Retina (tissue), 1 donor: ENCODE data around the gene CCDC167.

Experiments used
- DNase-seq: peaks from one replicate; pipeline ENCODE4 v3.0.0-alpha.2; 2016

The CCDC167 gene

DNA sequence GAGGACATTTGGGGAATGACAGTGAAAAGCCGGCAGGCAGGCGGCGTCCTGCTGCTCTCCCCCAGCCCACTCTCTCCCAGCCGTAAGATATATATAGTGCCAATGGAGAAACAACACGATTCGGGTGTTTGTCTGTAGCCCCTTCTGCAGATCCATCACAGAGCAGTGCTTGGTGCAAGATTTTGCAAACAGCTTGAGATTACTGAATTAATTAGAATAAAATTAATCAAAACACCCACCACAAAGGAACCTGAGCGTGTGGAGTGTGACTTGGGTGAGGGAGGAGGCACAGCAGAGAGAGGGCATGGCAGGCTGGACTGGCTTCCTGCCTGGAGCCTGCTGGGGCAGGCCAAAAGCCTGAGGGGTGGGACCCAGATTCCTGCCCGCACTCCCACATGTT, 28.8 kb upstream of the CCDC167 start:
- no peak for DNase-seq

- no peak for DNase-seq
Measured at GRCh38 chr6:37525460-37526357, 26.0 kb upstream of the CCDC167 start.

GRCh38 chr6:37524970-37525318, 25.3 kb upstream of the CCDC167 start:
- no peak for DNase-seq

DNA sequence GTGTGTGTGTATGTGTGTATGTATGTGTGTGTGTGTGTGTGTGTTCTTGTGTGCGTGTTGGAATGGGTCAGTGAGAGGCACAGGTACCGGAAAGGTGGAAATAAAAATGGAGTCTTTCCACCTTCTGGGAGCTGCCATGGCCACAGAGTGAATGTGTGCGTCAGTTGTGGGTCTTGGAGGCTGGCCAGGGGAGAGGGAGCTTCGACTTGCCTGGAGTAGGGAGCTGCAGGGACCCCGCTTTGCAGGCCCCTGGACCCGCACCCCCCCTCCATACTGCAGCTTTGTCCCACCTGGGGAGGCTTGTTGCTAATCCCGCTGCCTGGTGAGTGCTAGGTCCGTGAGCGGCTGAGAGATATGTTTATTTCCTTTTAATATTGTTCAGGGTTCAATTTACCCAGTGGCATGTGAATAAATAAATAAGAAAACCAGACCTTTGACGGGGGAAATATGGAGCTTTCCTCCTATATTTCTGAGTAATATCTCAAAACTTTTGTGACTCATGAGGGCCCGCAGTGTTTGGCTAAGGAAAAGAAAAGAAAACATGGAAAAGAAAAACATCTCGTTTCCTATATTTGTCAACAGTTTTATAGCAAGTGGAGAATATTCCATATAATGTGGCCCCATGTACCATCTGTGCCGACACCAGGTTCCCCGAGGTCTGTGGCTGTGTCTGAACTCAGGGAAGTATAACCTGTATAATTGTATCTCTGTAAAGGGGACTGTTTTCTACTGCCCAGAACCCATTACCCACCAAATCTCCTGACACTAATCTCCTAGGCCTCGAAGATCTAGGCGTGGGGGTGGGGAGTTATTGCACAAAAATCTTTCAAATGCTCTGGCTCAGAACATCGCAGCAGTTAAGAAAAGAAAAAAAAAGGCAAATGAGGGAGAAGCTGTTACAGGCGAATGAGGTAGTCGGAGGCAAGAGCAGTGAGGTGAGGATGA, 24.6 kb upstream of the CCDC167 start:
- DNase-seq, result no peak

DNA sequence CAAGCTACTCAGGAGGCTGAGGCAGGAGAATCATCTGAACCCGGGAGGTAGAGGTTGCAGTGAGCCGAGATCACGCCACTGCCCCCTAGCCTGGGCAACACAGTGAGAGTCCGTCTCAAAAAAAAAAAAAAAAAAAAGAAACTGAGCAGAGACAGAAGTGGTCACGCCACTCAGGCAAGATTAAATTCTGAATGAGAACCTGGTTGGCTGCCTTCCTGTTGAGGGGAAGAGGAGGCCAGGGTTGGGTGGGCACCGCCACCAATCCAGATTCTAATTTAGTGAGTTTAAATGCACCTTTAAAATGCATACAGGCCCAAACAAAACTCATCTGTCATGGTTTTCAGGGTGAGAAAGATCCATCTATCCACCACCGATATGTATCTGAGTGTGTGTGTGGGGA, 23.7 kb upstream of the CCDC167 start:
- no peak for DNase-seq

DNA sequence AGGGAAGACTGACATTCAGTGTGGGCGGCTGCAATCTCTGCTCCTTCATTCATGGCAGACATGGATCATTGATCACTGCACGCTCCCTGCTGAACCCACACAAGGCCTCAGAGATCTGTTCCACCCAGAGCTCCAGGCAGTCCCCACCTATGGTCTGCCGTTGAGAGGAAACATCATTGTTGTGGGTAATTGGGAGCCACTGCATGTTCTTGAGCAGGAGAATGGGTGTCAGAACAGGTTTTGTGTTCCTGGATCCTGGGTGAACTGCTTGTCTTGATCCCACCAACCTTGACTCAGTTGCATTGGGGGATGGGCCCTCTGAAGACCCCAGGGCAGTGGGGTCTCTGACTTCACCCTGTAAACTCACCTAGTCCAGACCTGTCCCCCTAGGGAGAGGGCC, 23.1 kb upstream of the CCDC167 start:
- no peak for DNase-seq

GRCh38 chr6:37521674-37522073, 22.0 kb upstream of the CCDC167 start:
- no peak for DNase-seq

- DNase-seq, result no peak
Measured at GRCh38 chr6:37520926-37521325, 21.2 kb upstream of the CCDC167 start.

GRCh38 chr6:37519461-37519860, 19.8 kb upstream of the CCDC167 start:
- no peak for DNase-seq

DNA sequence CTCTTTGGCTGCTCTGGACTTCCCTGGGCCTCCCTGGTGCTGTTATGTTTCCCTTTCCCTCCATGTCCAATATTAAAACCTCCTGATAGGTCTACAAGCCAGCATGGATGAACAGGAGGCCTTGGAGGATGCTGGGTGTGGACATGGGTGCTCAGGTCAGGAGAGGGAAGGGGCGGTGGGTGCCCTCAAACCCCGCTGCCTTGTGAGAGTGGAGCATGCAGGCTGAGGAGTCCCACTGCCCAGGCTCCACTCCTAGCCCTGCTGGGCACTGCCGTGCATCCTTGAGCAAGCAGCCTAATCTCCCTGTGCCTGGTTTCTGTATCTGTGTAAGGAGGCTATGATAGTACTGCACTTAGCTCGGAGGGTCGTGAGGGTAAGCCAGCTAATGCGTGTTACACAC, 18.4 kb upstream of the CCDC167 start:
- DNase-seq, result no peak

- DNase-seq, result no peak
Measured at GRCh38 chr6:37517411-37517812, 17.7 kb upstream of the CCDC167 start.

GRCh38 chr6:37516920-37517405, 17.3 kb upstream of the CCDC167 start:
- no peak for DNase-seq

DNA sequence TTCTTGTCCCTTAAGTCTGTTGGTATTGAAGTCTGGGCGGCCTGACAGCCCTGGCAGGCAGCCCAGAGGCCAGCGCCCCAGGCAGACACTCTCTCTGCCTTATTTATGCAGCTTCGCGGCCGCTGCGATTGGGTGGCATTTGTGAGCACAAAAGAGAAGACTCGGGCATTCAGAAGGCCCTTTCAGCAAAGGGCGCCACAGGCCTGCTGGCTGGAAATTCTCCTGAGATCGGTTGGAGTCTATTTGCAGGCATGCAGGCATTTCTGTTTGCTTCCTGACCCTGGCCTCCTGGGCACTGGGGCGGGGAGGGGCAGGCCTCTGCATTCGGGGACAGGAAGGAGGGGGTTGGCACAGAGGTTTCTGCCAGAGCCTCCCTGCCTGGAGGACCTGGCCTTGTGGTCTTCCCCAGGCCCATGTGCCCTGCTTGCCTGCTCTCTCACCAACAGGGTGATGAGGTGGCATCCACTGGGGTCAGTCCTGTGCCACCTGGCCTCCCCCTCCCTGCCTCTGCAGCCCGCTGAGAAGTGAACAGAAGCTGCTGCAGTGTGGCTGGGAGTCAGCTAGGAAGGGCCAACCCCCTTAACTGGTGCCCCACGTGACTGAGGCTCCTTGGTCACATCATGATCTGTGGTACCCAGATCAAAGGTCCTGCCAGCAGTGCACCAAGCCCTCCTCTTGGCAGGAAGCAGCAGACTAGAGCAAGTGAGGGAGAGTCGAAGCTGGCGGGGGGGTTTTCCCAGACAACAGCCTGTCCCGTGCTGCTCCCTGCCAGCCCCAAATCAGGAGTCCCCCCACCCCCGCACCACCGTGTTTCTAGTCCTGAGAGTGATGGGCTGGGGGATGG, 16.6 kb upstream of the CCDC167 start:
- DNase-seq, result peak; percentile 80

- DNase-seq, result no peak
Measured at GRCh38 chr6:37515712-37516075, 16.0 kb upstream of the CCDC167 start.

DNA sequence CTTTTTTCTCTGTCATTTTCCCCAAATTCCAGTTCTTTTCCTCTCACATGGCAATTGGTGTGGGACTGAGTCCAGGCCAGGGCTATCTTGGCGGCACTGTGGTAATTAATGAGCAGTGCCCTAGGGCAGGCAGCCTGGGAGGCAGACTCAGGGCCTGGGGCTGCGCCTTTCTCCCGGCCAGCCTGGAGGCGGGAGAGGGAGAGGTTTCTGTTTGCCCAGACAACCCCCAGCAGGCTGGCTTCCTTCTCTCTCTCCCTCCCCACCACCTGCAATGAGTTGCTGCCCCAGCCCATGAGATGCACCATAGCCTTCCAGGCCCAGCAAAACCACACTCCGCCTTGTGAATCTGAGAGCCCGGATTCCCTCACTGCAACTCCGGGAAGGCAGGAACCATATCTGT, 15.1 kb upstream of the CCDC167 start:
- no peak for DNase-seq

- DNase-seq, result no peak
Measured at GRCh38 chr6:37514321-37514771, 14.7 kb upstream of the CCDC167 start.

GRCh38 chr6:37513576-37513975, 13.9 kb upstream of the CCDC167 start:
- no peak for DNase-seq

- DNase-seq, result no peak
Measured at GRCh38 chr6:37513155-37513554, 13.5 kb upstream of the CCDC167 start.

- no peak for DNase-seq
Measured at GRCh38 chr6:37512400-37513011, 12.8 kb upstream of the CCDC167 start.

DNA sequence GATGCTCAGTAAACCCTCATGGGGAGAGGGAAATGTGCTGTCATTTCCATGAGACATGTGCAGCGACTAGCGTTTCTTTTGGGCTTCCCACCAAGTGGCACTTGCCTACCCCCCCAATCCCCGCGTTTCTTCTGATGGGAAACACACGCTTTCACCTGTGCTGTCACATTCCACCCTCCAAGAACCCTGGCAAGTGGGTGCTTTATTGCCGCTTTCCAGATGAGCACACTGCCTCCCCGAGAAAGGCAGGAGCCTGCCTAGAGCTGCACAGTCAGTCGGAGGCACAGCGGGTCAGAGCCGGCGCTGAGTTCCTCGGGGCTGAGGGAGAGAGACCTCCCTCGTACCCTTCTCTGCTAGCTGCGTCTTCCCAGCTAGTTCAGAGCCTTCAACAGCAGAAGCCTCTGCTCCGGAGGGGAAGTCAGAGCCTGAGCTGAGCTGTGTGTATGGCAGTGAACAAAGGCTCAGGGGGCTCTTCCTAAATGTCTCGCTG, 12.3 kb upstream of the CCDC167 start:
- peak; percentile 56 for DNase-seq

DNA sequence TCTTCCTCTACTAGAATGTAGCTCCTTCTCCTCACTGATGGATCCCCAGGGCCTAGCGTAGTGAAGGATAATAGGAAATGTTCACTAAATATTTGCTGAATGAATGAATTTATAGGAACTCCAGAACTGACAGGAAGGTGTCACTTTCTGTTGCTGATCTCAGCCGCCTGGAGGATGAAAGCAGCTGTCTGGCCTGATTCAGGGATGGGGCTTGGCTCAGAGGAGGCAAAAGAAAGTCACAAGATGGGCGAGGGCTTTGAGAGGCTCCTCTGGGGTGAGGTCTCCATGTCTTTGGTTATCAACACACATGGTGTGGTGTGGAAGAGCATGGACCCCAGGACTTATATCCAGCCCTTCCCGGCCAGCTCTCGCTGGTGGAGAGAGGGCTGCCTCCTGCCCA, 11.5 kb upstream of the CCDC167 start:
- no peak for DNase-seq
